ENCODE measurements around the gene PER2. TPM values are rescaled to one million over a fixed set of nuclear protein-coding genes. Genes with fewer than 3 reads are reported as not detected.
"Not testable (repeated sequence)": the region's sequence is repeated elsewhere in the genome, so short reads cannot be mapped to it uniquely, and the experiment has no call there.

The PER2 gene
- 10 to 100 TPM in 1 of 2 donors, 1 to 10 TPM in 1; 4.9 to 12.6 TPM for polyA plus RNA-seq

DNA sequence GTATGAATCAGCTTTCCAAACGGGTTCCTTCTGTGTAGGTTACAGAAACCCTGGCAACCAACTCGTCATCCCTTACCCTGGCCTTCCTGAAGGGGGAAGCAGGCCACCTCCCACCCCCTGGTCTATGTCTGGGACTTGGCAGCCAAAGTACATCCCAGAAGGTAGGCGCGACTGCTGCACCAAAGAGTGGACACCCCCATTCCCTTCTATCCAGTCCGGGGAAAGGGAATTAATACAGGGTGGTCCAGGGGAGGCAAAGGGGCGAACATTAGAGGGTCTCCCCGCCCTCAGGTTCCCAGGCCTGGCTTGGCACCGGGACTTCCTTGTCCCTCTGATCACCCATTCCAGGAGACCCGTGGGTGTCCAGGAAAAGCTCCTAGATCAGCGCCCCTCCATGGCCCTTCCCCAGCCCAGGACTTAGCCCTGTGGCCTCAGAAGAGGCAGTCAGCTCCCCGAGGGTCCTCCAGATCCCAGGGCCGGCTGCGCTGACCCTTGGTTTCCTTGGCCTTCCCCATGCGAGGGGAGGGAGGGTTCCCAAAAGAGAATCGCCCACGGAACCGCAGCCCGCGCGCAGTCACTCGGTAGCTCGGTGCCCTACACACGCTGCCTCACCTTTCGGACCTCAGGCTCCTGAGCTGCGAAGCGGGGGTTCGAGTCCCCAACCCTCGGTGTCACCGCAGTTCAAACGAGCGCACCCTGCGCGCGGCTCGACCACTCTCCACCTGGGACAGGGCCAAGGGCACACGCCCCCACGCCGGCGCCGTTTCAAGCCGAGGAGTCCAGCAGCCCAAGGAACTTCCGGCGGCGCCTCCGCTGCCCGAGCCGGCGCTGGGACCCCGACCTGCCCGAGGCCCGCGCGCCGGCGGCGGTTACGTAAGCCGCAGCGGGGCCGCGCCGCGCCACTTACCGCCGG, at the start of gene PER2:
TSS of gene PER2 (minus strand) at position 874 of the 913 bp plus-strand sequence. CDS start 10,674 bp downstream, outside the sequence.
- H3K36me3 ChIP-seq (ENCODE audit: control insufficient read depth in 2 of 2, insufficient read depth in 2 of 2, low read length in 1 of 2) = no peaks in the 10 kb centered on the region
- peaks cover 13 to 31% of the 10 kb centered on the region in 2 donors for H3K4me1 ChIP-seq (ENCODE audit: control insufficient read depth in 2 of 2, insufficient read depth in 2 of 2, low read length in 1 of 2)
- no peaks in the 10 kb centered on the region for H3K27me3 ChIP-seq (ENCODE audit: control insufficient read depth in 1 of 2, insufficient read depth in 2 of 2, low read length in 2 of 2)
- no peaks in the 10 kb centered on the region for H3K9me3 ChIP-seq (ENCODE audit: control insufficient read depth in 2 of 2, insufficient read depth in 1 of 2, low read depth in 1 of 2, low read length in 1 of 2)
- 1% methylated on average over 57 to 65 of the region's 65 CpGs for WGBS, 2 donors
- H3K27ac ChIP-seq (ENCODE audit: low read depth in 2 of 2, low read length in 1 of 2) = peak within 1 kb of the TSS; percentile 98 to 99
- H3K4me3 ChIP-seq (ENCODE audit: low read depth in 1 of 2, low read length in 2 of 2) = peak within 1 kb of the TSS; percentile 69 to 83

GRCh38 chr2:238337846-238338245, 49.4 kb upstream of the PER2 start:
- Histone ChIP-seq H3K36me3 (ENCODE audit: control insufficient read depth in 2 of 2, insufficient read depth in 2 of 2, low read length in 1 of 2) (peaks cover 0 to 8% of the 10 kb centered on the region in 2 donors), H3K4me3 (ENCODE audit: low read depth in 1 of 2, low read length in 2 of 2) (no peak overlapping the region), H3K4me1 (ENCODE audit: control insufficient read depth in 2 of 2, insufficient read depth in 2 of 2, low read length in 1 of 2) (no peaks in the 10 kb centered on the region), H3K27ac (ENCODE audit: low read depth in 2 of 2, low read length in 1 of 2) (no peak overlapping the region), H3K27me3 (ENCODE audit: control insufficient read depth in 1 of 2, insufficient read depth in 2 of 2, low read length in 2 of 2) (no peaks in the 10 kb centered on the region), H3K9me3 (ENCODE audit: control insufficient read depth in 2 of 2, insufficient read depth in 1 of 2, low read depth in 1 of 2, low read length in 1 of 2) (no peaks in the 10 kb centered on the region)
- WGBS, 2 donors = 87 to 90% methylated on average over 5 of the region's 5 CpGs

DNA sequence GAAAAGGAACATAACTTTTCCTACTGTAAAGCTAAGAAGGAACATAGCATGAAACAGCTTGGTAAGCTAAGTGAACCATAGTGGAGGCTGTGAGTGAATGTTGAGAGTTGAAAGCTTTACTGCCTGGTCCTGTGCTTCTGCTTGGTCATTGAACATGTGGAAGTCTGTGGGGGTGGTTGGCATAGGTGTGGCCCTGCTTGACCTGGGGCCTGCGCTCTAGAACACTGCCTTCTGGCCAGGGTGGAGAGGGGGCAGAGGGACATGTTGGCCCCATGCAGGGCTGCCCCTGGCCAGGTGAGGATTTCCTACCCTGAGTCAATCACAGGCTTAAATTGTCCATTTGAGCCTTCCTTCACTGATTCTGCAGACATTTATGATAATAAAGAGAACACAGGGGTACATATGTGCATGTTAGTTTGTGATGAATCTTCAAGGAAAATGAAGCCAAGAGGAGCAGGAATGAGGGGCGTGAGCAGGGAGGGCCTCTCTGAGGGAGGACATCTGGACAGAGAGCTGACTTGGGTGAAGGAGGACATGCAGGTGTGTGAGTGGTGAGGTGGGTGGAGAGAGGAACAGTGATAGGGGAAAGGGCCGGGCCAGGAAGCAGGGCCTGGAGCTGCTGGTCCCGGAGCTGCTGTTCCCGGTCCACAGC, 48.5 kb upstream of the PER2 start:
- Histone ChIP-seq H3K27me3 (ENCODE audit: control insufficient read depth in 1 of 2, insufficient read depth in 2 of 2, low read length in 2 of 2) (no peaks in the 10 kb centered on the region), H3K27ac (ENCODE audit: low read depth in 2 of 2, low read length in 1 of 2) (no peak overlapping the region), H3K9me3 (ENCODE audit: control insufficient read depth in 2 of 2, insufficient read depth in 1 of 2, low read depth in 1 of 2, low read length in 1 of 2) (no peaks in the 10 kb centered on the region), H3K4me1 (ENCODE audit: control insufficient read depth in 2 of 2, insufficient read depth in 2 of 2, low read length in 1 of 2) (no peaks in the 10 kb centered on the region), H3K4me3 (ENCODE audit: low read depth in 1 of 2, low read length in 2 of 2) (no peak overlapping the region), H3K36me3 (ENCODE audit: control insufficient read depth in 2 of 2, insufficient read depth in 2 of 2, low read length in 1 of 2) (peaks cover 0 to 11% of the 10 kb centered on the region in 2 donors)
- 88 to 93% methylated on average over 5 of the region's 5 CpGs for WGBS, 2 donors

DNA sequence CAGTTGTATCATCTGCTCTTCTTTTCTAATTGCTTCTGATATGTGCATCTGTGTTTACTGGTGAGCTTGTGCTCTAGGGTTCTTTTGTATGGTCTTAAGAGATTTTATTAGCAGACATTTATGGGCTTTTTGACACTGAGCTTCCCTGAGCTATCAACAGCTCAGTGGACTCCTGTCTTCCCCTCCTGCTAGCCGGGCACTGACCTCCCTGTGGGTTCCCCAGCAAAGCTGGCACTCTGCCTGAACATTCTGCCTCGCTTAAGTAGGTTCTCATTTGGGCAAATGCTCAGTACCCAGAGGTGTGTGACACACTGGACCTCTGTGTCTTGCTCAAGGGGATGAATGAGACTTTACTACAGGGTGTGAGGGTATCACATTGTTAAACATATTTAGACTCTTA, 47.7 kb upstream of the PER2 start:
- WGBS, 2 donors = 76 to 81% methylated on average over 2 of the region's 2 CpGs
- no peaks in the 10 kb centered on the region for H3K27me3 ChIP-seq (ENCODE audit: control insufficient read depth in 1 of 2, insufficient read depth in 2 of 2, low read length in 2 of 2)
- H3K36me3 ChIP-seq (ENCODE audit: control insufficient read depth in 2 of 2, insufficient read depth in 2 of 2, low read length in 1 of 2) = peaks cover 0 to 11% of the 10 kb centered on the region in 2 donors
- H3K9me3 ChIP-seq (ENCODE audit: control insufficient read depth in 2 of 2, insufficient read depth in 1 of 2, low read depth in 1 of 2, low read length in 1 of 2) = no peaks in the 10 kb centered on the region
- no peak overlapping the region for H3K27ac ChIP-seq (ENCODE audit: low read depth in 2 of 2, low read length in 1 of 2)
- H3K4me3 ChIP-seq (ENCODE audit: low read depth in 1 of 2, low read length in 2 of 2) = no peak overlapping the region
- H3K4me1 ChIP-seq (ENCODE audit: control insufficient read depth in 2 of 2, insufficient read depth in 2 of 2, low read length in 1 of 2) = no peaks in the 10 kb centered on the region

GRCh38 chr2:238335591-238335990, 47.2 kb upstream of the PER2 start:
- not testable (repeated sequence) for H3K4me1 ChIP-seq (ENCODE audit: control insufficient read depth in 2 of 2, insufficient read depth in 2 of 2, low read length in 1 of 2); H3K9me3 ChIP-seq (ENCODE audit: control insufficient read depth in 2 of 2, insufficient read depth in 1 of 2, low read depth in 1 of 2, low read length in 1 of 2); H3K4me3 ChIP-seq (ENCODE audit: low read depth in 1 of 2, low read length in 2 of 2); H3K27ac ChIP-seq (ENCODE audit: low read depth in 2 of 2, low read length in 1 of 2); H3K27me3 ChIP-seq (ENCODE audit: control insufficient read depth in 1 of 2, insufficient read depth in 2 of 2, low read length in 2 of 2)
- WGBS, 2 donors = 94 to 98% methylated on average over 8 of the region's 8 CpGs
- H3K36me3 ChIP-seq (ENCODE audit: control insufficient read depth in 2 of 2, insufficient read depth in 2 of 2, low read length in 1 of 2) = peaks cover 0 to 11% of the 10 kb centered on the region in 2 donors

DNA sequence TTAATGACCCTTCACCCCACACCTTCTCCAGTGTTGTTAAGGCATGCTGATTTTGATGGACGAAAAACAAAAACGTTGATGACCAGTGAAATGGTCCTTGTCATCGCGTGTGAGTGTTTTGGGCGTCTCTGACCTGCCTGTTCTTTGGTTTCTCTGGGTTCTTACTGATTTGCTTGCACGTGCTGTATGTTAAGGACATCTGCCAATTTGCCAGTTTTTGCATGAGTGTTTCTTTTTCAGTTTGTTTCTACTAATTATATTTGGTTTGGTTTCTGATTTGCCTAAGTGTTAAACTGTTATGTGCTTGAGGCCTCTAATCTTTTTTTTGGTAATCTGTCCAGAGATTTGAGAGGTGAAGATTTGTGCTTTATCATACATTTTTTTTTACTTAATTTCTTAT, 46.5 kb upstream of the PER2 start:
- Histone ChIP-seq H3K4me3 (ENCODE audit: low read depth in 1 of 2, low read length in 2 of 2) (no peak overlapping the region), H3K4me1 (ENCODE audit: control insufficient read depth in 2 of 2, insufficient read depth in 2 of 2, low read length in 1 of 2) (no peaks in the 10 kb centered on the region), H3K27ac (ENCODE audit: low read depth in 2 of 2, low read length in 1 of 2) (no peak overlapping the region), H3K27me3 (ENCODE audit: control insufficient read depth in 1 of 2, insufficient read depth in 2 of 2, low read length in 2 of 2) (no peaks in the 10 kb centered on the region), H3K9me3 (ENCODE audit: control insufficient read depth in 2 of 2, insufficient read depth in 1 of 2, low read depth in 1 of 2, low read length in 1 of 2) (no peaks in the 10 kb centered on the region), H3K36me3 (ENCODE audit: control insufficient read depth in 2 of 2, insufficient read depth in 2 of 2, low read length in 1 of 2) (peaks cover 0 to 11% of the 10 kb centered on the region in 2 donors)
- 91 to 93% methylated on average over 6 of the region's 6 CpGs for WGBS, 2 donors

- Histone ChIP-seq H3K27ac (ENCODE audit: low read depth in 2 of 2, low read length in 1 of 2) (no peak overlapping the region), H3K4me3 (ENCODE audit: low read depth in 1 of 2, low read length in 2 of 2) (no peak overlapping the region), H3K9me3 (ENCODE audit: control insufficient read depth in 2 of 2, insufficient read depth in 1 of 2, low read depth in 1 of 2, low read length in 1 of 2) (no peaks in the 10 kb centered on the region), H3K4me1 (ENCODE audit: control insufficient read depth in 2 of 2, insufficient read depth in 2 of 2, low read length in 1 of 2) (no peaks in the 10 kb centered on the region), H3K36me3 (ENCODE audit: control insufficient read depth in 2 of 2, insufficient read depth in 2 of 2, low read length in 1 of 2) (peaks cover 0 to 14% of the 10 kb centered on the region in 2 donors), H3K27me3 (ENCODE audit: control insufficient read depth in 1 of 2, insufficient read depth in 2 of 2, low read length in 2 of 2) (no peaks in the 10 kb centered on the region)
- 89 to 90% methylated on average over 5 of the region's 5 CpGs for WGBS, 2 donors
Observed at GRCh38 chr2:238331916-238332315, 43.5 kb upstream of the PER2 start.

DNA sequence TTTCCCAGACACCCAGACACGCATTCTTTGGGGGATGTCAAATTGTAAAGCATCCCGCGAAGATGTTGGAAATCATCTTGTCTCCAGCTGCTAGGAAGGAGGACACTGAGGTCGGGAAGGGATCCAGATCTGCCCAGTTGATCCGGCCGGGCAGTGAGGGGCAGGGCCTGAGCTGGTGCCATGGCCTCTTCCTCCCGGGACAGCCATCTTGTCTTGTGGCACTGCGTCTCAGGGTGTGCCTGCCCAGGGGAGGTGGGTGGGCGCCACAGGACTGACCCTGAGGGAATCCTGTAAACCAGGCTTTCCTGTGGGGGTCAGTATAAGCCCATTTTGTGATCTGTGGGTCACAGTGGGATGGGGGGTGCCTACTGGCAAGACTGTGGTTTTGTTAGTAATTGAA, 42.0 kb upstream of the PER2 start:
- 91 to 94% methylated on average over 9 of the region's 9 CpGs for WGBS, 2 donors
- Histone ChIP-seq H3K4me1 (ENCODE audit: control insufficient read depth in 2 of 2, insufficient read depth in 2 of 2, low read length in 1 of 2) (no peaks in the 10 kb centered on the region), H3K4me3 (ENCODE audit: low read depth in 1 of 2, low read length in 2 of 2) (no peak overlapping the region), H3K27me3 (ENCODE audit: control insufficient read depth in 1 of 2, insufficient read depth in 2 of 2, low read length in 2 of 2) (no peaks in the 10 kb centered on the region), H3K36me3 (ENCODE audit: control insufficient read depth in 2 of 2, insufficient read depth in 2 of 2, low read length in 1 of 2) (peaks cover 0 to 12% of the 10 kb centered on the region in 2 donors), H3K9me3 (ENCODE audit: control insufficient read depth in 2 of 2, insufficient read depth in 1 of 2, low read depth in 1 of 2, low read length in 1 of 2) (no peaks in the 10 kb centered on the region), H3K27ac (ENCODE audit: low read depth in 2 of 2, low read length in 1 of 2) (no peak overlapping the region)

DNA sequence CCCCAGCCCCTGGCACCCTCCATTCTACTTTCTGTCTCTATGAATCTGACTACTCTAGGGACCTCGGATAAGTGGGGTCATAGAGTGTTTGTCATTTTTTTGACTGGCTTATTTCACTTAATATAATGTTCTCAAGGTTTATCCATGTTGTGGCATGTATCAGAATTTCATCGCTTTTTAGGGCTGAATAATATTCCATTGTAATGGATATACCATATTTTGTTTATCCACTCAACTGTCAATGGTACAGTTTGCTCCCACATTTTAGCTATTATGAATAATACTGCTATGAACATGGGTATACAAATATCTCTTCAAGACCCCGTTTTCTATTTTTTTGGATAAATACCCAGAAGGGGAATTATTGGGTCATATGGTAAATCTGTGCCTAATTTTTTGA, 39.3 kb upstream of the PER2 start:
- Histone ChIP-seq H3K27ac (ENCODE audit: low read depth in 2 of 2, low read length in 1 of 2) (no peak overlapping the region), H3K27me3 (ENCODE audit: control insufficient read depth in 1 of 2, insufficient read depth in 2 of 2, low read length in 2 of 2) (no peaks in the 10 kb centered on the region), H3K36me3 (ENCODE audit: control insufficient read depth in 2 of 2, insufficient read depth in 2 of 2, low read length in 1 of 2) (peaks cover 0 to 12% of the 10 kb centered on the region in 2 donors), H3K4me1 (ENCODE audit: control insufficient read depth in 2 of 2, insufficient read depth in 2 of 2, low read length in 1 of 2) (no peaks in the 10 kb centered on the region), H3K4me3 (ENCODE audit: low read depth in 1 of 2, low read length in 2 of 2) (no peak overlapping the region), H3K9me3 (ENCODE audit: control insufficient read depth in 2 of 2, insufficient read depth in 1 of 2, low read depth in 1 of 2, low read length in 1 of 2) (no peaks in the 10 kb centered on the region)
- WGBS, 2 donors = 97 to 98% methylated on average over 3 of the region's 3 CpGs

Measured in esophagus (tissue), 2 donors.